Ovary (tissue), 3 donors: ENCODE data around the gene ZNF547.

Experiments
- EP300 ChIP-seq: sonication (generic); formaldehyde crosslinking; IDR thresholded peaks from one replicate; pipeline ENCODE4 v1.6.1; 2017; ENCODE audit warnings: antibody characterized with exemption
- POLR2A ChIP-seq: fragments of 450-650 bp; IDR thresholded peaks from one replicate; pipeline ENCODE4 v1.6.1; 2017; ENCODE audit warnings: antibody characterized with exemption, mild to moderate bottlenecking, moderate library complexity
- TF ChIP-seq, protein P1 (sequence below), 3 donors: fragments of 450-650 bp in 2 of 3; fragments of 200-600 bp in 1 of 3; IDR thresholded peaks; one replicate each; pipeline versions ENCODE4 v1.5.1 to v1.8.0; 2016 to 2022; ENCODE audit warnings: antibody characterized with exemption in 3 of 3, mild to moderate bottlenecking in 1 of 3
- donor health status: DM: no; HTN: no; CAD: no.

DNA sequence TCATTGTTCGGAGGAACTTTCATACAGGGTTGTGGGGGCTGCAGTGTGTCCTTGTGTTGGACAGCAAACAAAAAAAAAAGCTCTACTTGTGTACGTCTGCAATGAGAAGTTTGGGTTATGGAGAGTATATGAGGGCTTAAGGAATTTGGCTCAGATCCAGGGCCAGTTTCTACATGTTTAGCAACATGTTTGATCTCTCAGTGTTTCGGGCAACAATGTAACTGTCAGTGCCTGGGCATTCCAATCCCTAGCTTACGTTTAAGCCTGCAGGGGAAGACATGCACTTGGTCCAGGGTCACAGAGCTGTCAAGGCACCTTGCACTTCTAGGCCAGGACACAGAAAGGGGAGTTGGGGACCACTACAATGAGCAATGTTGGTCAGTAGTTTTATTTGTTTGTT lies 29.2 kb upstream of the ZNF547 start:
- TF ChIP-seq, protein P1, sequence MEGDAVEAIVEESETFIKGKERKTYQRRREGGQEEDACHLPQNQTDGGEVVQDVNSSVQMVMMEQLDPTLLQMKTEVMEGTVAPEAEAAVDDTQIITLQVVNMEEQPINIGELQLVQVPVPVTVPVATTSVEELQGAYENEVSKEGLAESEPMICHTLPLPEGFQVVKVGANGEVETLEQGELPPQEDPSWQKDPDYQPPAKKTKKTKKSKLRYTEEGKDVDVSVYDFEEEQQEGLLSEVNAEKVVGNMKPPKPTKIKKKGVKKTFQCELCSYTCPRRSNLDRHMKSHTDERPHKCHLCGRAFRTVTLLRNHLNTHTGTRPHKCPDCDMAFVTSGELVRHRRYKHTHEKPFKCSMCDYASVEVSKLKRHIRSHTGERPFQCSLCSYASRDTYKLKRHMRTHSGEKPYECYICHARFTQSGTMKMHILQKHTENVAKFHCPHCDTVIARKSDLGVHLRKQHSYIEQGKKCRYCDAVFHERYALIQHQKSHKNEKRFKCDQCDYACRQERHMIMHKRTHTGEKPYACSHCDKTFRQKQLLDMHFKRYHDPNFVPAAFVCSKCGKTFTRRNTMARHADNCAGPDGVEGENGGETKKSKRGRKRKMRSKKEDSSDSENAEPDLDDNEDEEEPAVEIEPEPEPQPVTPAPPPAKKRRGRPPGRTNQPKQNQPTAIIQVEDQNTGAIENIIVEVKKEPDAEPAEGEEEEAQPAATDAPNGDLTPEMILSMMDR (IDR thresholded peaks at IDR 0.05), result no peak
- no peak for TF ChIP-seq EP300
- TF ChIP-seq POLR2A, result no peak
